Measurements from ENCODE around the gene NREP.

Gene NREP

GRCh38 chr5:111787006-111787405 is 30.0 kb upstream of the NREP start:
- no peak overlapping the region for H3K9ac ChIP-seq (ENCODE audit: insufficient read length)
- H3K36me3 ChIP-seq (ENCODE audit: insufficient read depth, low read length), result no peaks in the 10 kb centered on the region
- H3K27ac ChIP-seq, result no peak overlapping the region
- TF ChIP-seq POLR2AphosphoS5 (IDR thresholded peaks at IDR 0.05; ENCODE audit: borderline replicate concordance, low read depth, low read length) (no peak), FOXP2 (optimal IDR thresholded peaks at IDR 0.05; ENCODE audit: control extremely low read depth, extremely low read length, insufficient read depth) (no peak), EZH2 (IDR thresholded peaks at IDR 0.05) (no peak)
- H3K9me3 ChIP-seq (ENCODE audit: low read depth, low read length), result no peaks in the 10 kb centered on the region
- no peak for DNase-seq (ENCODE audit: low read depth, low spot score)
- H3K4me3 ChIP-seq, result no peak overlapping the region

GRCh38 chr5:111784491-111785181 is 27.6 kb upstream of the NREP start:
- Histone ChIP-seq H3K27ac (no peak overlapping the region), H3K9ac (ENCODE audit: insufficient read length) (no peak overlapping the region), H3K36me3 (ENCODE audit: insufficient read depth, low read length) (no peaks in the 10 kb centered on the region), H3K9me3 (ENCODE audit: low read depth, low read length) (no peaks in the 10 kb centered on the region), H3K4me3 (no peak overlapping the region)
- DNase-seq (ENCODE audit: low read depth, low spot score), result no peak
- no peak for TF ChIP-seq FOXP2 (optimal IDR thresholded peaks at IDR 0.05; ENCODE audit: control extremely low read depth, extremely low read length, insufficient read depth)
- TF ChIP-seq POLR2AphosphoS5 (IDR thresholded peaks at IDR 0.05; ENCODE audit: borderline replicate concordance, low read depth, low read length), result no peak
- no peak for TF ChIP-seq EZH2 (IDR thresholded peaks at IDR 0.05)

- H3K27ac ChIP-seq, result no peak overlapping the region
- no peaks in the 10 kb centered on the region for H3K9me3 ChIP-seq (ENCODE audit: low read depth, low read length)
- TF ChIP-seq EZH2 (IDR thresholded peaks at IDR 0.05) (no peak), POLR2AphosphoS5 (IDR thresholded peaks at IDR 0.05; ENCODE audit: borderline replicate concordance, low read depth, low read length) (no peak), FOXP2 (optimal IDR thresholded peaks at IDR 0.05; ENCODE audit: control extremely low read depth, extremely low read length, insufficient read depth) (no peak)
- no peak overlapping the region for H3K4me3 ChIP-seq
- H3K36me3 ChIP-seq (ENCODE audit: insufficient read depth, low read length), result no peaks in the 10 kb centered on the region
- H3K9ac ChIP-seq (ENCODE audit: insufficient read length), result no peak overlapping the region
- no peak for DNase-seq (ENCODE audit: low read depth, low spot score)
Measured at GRCh38 chr5:111783537-111783936, 26.5 kb upstream of the NREP start.

- Histone ChIP-seq H3K9ac (ENCODE audit: insufficient read length) (no peak overlapping the region), H3K9me3 (ENCODE audit: low read depth, low read length) (no peaks in the 10 kb centered on the region), H3K4me3 (no peak overlapping the region), H3K27ac (no peak overlapping the region), H3K36me3 (ENCODE audit: insufficient read depth, low read length) (no peaks in the 10 kb centered on the region)
- no peak for DNase-seq (ENCODE audit: low read depth, low spot score)
- no peak for TF ChIP-seq FOXP2 (optimal IDR thresholded peaks at IDR 0.05; ENCODE audit: control extremely low read depth, extremely low read length, insufficient read depth)
- no peak for TF ChIP-seq EZH2 (IDR thresholded peaks at IDR 0.05)
- no peak for TF ChIP-seq POLR2AphosphoS5 (IDR thresholded peaks at IDR 0.05; ENCODE audit: borderline replicate concordance, low read depth, low read length)
Measured at GRCh38 chr5:111782216-111782615, 25.2 kb upstream of the NREP start.

- Histone ChIP-seq H3K9ac (ENCODE audit: insufficient read length) (no peak overlapping the region), H3K9me3 (ENCODE audit: low read depth, low read length) (no peaks in the 10 kb centered on the region), H3K4me3 (no peak overlapping the region), H3K27ac (no peak overlapping the region), H3K36me3 (ENCODE audit: insufficient read depth, low read length) (no peaks in the 10 kb centered on the region)
- DNase-seq (ENCODE audit: low read depth, low spot score), result no peak
- no peak for TF ChIP-seq EZH2 (IDR thresholded peaks at IDR 0.05)
- no peak for TF ChIP-seq FOXP2 (optimal IDR thresholded peaks at IDR 0.05; ENCODE audit: control extremely low read depth, extremely low read length, insufficient read depth)
- no peak for TF ChIP-seq POLR2AphosphoS5 (IDR thresholded peaks at IDR 0.05; ENCODE audit: borderline replicate concordance, low read depth, low read length)
Measured at GRCh38 chr5:111781200-111781599, 24.2 kb upstream of the NREP start.

GRCh38 chr5:111779922-111780292 is 22.9 kb upstream of the NREP start:
- peak overlapping the region; percentile 55 for H3K4me3 ChIP-seq
- no peak for DNase-seq (ENCODE audit: low read depth, low spot score)
- TF ChIP-seq POLR2AphosphoS5 (IDR thresholded peaks at IDR 0.05; ENCODE audit: borderline replicate concordance, low read depth, low read length) (peak; percentile 17; the same call in 1 of the 2 replicates), EZH2 (IDR thresholded peaks at IDR 0.05) (no peak)

GRCh38 chr5:111779260-111779921 is 22.4 kb upstream of the NREP start:
- no peak for TF ChIP-seq FOXP2 (optimal IDR thresholded peaks at IDR 0.05; ENCODE audit: control extremely low read depth, extremely low read length, insufficient read depth)
- TF ChIP-seq POLR2AphosphoS5 (IDR thresholded peaks at IDR 0.05; ENCODE audit: borderline replicate concordance, low read depth, low read length), result no peak
- H3K9ac ChIP-seq (ENCODE audit: insufficient read length), result no peak overlapping the region
- no peak for DNase-seq (ENCODE audit: low read depth, low spot score)
- H3K4me3 ChIP-seq, result peak overlapping the region; percentile 55
- H3K27ac ChIP-seq, result peak overlapping the region; percentile 62; the same call in 1 of the 2 replicates
- H3K9me3 ChIP-seq (ENCODE audit: low read depth, low read length), result no peaks in the 10 kb centered on the region
- H3K36me3 ChIP-seq (ENCODE audit: insufficient read depth, low read length), result no peaks in the 10 kb centered on the region

More at GRCh38 chr5:111779922-111780292, 22.9 kb upstream of the NREP start:
- H3K36me3 ChIP-seq (ENCODE audit: insufficient read depth, low read length), result no peaks in the 10 kb centered on the region
- no peak overlapping the region for H3K9ac ChIP-seq (ENCODE audit: insufficient read length)
- H3K9me3 ChIP-seq (ENCODE audit: low read depth, low read length), result no peaks in the 10 kb centered on the region
- peak overlapping the region; percentile 62 for H3K27ac ChIP-seq

- Histone ChIP-seq H3K4me3 (no peak overlapping the region), H3K27ac (no peak overlapping the region), H3K9me3 (ENCODE audit: low read depth, low read length) (no peaks in the 10 kb centered on the region), H3K36me3 (ENCODE audit: insufficient read depth, low read length) (no peaks in the 10 kb centered on the region), H3K9ac (ENCODE audit: insufficient read length) (no peak overlapping the region)
- DNase-seq (ENCODE audit: low read depth, low spot score), result no peak
- TF ChIP-seq FOXP2 (optimal IDR thresholded peaks at IDR 0.05; ENCODE audit: control extremely low read depth, extremely low read length, insufficient read depth), result no peak
- no peak for TF ChIP-seq EZH2 (IDR thresholded peaks at IDR 0.05)
- no peak for TF ChIP-seq POLR2AphosphoS5 (IDR thresholded peaks at IDR 0.05; ENCODE audit: borderline replicate concordance, low read depth, low read length)
Measured at GRCh38 chr5:111776913-111777781, 20.2 kb upstream of the NREP start.

Measured in SK-N-MC (cell line).